Loucy (cell line): ENCODE measurements around the gene WDR26.

ENCODE experiments used
- CTCF ChIP-seq: fragments of 200-600 bp; sonication (generic); conservative IDR thresholded peaks from 2 replicates; pipeline ENCODE4 v1.5.1; 2014; ENCODE audit warnings: mild to moderate bottlenecking, antibody characterized with exemption, low read length
- EZH2phosphoT487 ChIP-seq: fragments of 200-600 bp; IDR thresholded peaks from 2 replicates; pipeline ENCODE4 v1.6.1; 2018; ENCODE audit warnings: antibody characterized with exemption, mild to moderate bottlenecking, moderate library complexity, borderline replicate concordance

- TF ChIP-seq CTCF, result no peak
- no peak for TF ChIP-seq EZH2phosphoT487
Measured at GRCh38 chr1:224356685-224357625, 77.6 kb downstream of the WDR26 start, which contains the start of gene CNIH4.
